ENCODE measurements around the gene WNT7A.

Gene WNT7A

GRCh38 chr3:13767030-13767429 is 112.8 kb downstream of the WNT7A start:
- H3K4me3 ChIP-seq (ENCODE audit: low read depth, low read length): no peak overlapping the region
- H3K9me3 ChIP-seq (ENCODE audit: control insufficient read depth, insufficient read depth, low read length): no peaks in the 10 kb centered on the region
- H3K9ac ChIP-seq (ENCODE audit: low read depth, low read length): no peak overlapping the region
- H3K4me1 ChIP-seq (ENCODE audit: control insufficient read depth, insufficient read depth, low read length): peaks cover 5% of the 10 kb centered on the region
- no peaks in the 10 kb centered on the region for H3K27me3 ChIP-seq (ENCODE audit: control insufficient read depth, insufficient read depth, low read length)
- no peaks in the 10 kb centered on the region for H3K36me3 ChIP-seq (ENCODE audit: control insufficient read depth, insufficient read depth, low read length)

All from iPS-15b (cell line).